Endothelial cell of umbilical vein (primary cell): ENCODE measurements around the gene LYZL6. TPM values are rescaled to one million over a fixed set of nuclear protein-coding genes. Genes with fewer than 3 reads are reported as not detected.
A peak's percentile ranks its signal among the peaks of the same experiment; 100 is the strongest.
"Not testable (repeated sequence)": the region's sequence is repeated elsewhere in the genome, so short reads cannot be mapped to it uniquely, and the experiment has no call there.

Experiments
- BruUV-seq: library from RNA; stranded (reverse); fragments of 400-500 nt; replicated peaks from 2 replicates; lab custom pipeline; 2021; lab: Mats Ljungman, UMichigan
- CTCF ChIA-PET: fragments of 300-600, 350-600 bp; sonication (Branson Sonifier 250); formaldehyde crosslinking; loops from one replicate; lab custom pipeline; 2021; ENCODE audit warnings: antibody characterized with exemption, inconsistent platforms; lab: Charles Lee
- POLR2A ChIA-PET: fragments of 300-600, 350-600 bp; sonication (Branson Sonifier 250); formaldehyde crosslinking; loops from one replicate; lab custom pipeline; 2021; ENCODE audit warnings: antibody characterized with exemption, inconsistent platforms; lab: Charles Lee
- DNase-seq: peaks from one replicate; pipeline ENCODE4 v3.0.0-alpha.2; 2011; ENCODE audit warnings: low read depth, low spot score
- FAIRE-seq: peaks from 2 replicates; lab custom pipeline; 2011; peaks lifted over from hg19 to GRCh38; lab: Jason Lieb, UNC
- H2AFZ ChIP-seq: 2 replicates; pipeline ENCODE4 v1.6.0; 2012; ENCODE audit warnings: low read depth, low read length, control low read depth, inconsistent platforms
- H3K27ac ChIP-seq: 2 replicates; pipeline ENCODE4 v1.5.1; 2011; ENCODE audit warnings: low read depth, mild to moderate bottlenecking, control low read depth, low read length, moderate library complexity; ENCODE audit not compliant: insufficient read depth
- H3K27me3 ChIP-seq, 2 experiments: 2 replicates each; pipeline versions ENCODE4 v1.6.0 to v1.6.1; 2011; ENCODE audit warnings: low read length in 2 of 2, mixed read lengths in 1 of 2; ENCODE audit not compliant: control insufficient read depth in 2 of 2, insufficient read depth in 2 of 2
- H3K36me3 ChIP-seq, 2 experiments: 2 replicates in 1 of 2; 3 replicates in 1 of 2; pipeline ENCODE4 v1.5.1; 2011; ENCODE audit warnings: low read length in 2 of 2, mild to moderate bottlenecking in 1 of 2, moderate library complexity in 1 of 2; ENCODE audit not compliant: control insufficient read depth in 2 of 2, insufficient read depth in 2 of 2; ENCODE audit errors: extremely low read depth in 1 of 2
- H3K4me1 ChIP-seq: 3 replicates; pipeline ENCODE4 v1.5.1; 2011; ENCODE audit warnings: mild to moderate bottlenecking, low read length; ENCODE audit not compliant: control insufficient read depth, insufficient read depth; ENCODE audit errors: extremely low read depth
- H3K4me2 ChIP-seq: 2 replicates; pipeline ENCODE4 v1.6.1; 2011; ENCODE audit warnings: low read length, control low read depth, mixed read lengths; ENCODE audit not compliant: insufficient read depth
- H3K4me3 ChIP-seq, 3 experiments: fragments of 200-600 bp in 1 of 3; sonication (generic), shearing (Covaris generic) in 1 of 3; replicated peaks in 1 of 3; 2 replicates each; pipeline ENCODE4 v1.5.1; 2011 to 2016; ENCODE audit warnings: control low read depth in 3 of 3, low read length in 3 of 3, mild to moderate bottlenecking in 2 of 3, inconsistent platforms in 1 of 3, low read depth in 1 of 3, moderate library complexity in 1 of 3; ENCODE audit not compliant: insufficient read depth in 1 of 3
- H3K79me2 ChIP-seq: 2 replicates; pipeline ENCODE4 v1.6.0; 2012; ENCODE audit warnings: low read length, inconsistent platforms; ENCODE audit not compliant: control insufficient read depth, insufficient read depth
- H3K9ac ChIP-seq: replicated peaks from 2 replicates; pipeline ENCODE3; 2011; ENCODE audit warnings: low read length, control low read depth; ENCODE audit not compliant: insufficient read depth; ENCODE audit errors: extremely low read depth
- H3K9me1 ChIP-seq: replicated peaks from 3 replicates; pipeline ENCODE4 v1.6.0; 2011; ENCODE audit warnings: mild to moderate bottlenecking, low read length; ENCODE audit not compliant: control insufficient read depth, insufficient read depth; ENCODE audit errors: extremely low read depth
- H3K9me3 ChIP-seq: replicated peaks from 2 replicates; pipeline ENCODE4 v1.5.1; 2012; ENCODE audit warnings: low read length, inconsistent platforms; ENCODE audit not compliant: control insufficient read depth, insufficient read depth
- H4K20me1 ChIP-seq: replicated peaks from 2 replicates; pipeline ENCODE3; 2011; ENCODE audit warnings: mild to moderate bottlenecking, low read length; ENCODE audit not compliant: control insufficient read depth, insufficient read depth; ENCODE audit errors: extremely low read depth
- CTCF ChIP-seq, 2 donors: IDR thresholded peaks; 1 replicate in 1 of 2; 2 replicates in 1 of 2; pipeline ENCODE4 v1.5.1; 2011; ENCODE audit warnings: low read length in 2 of 2, mild to moderate bottlenecking in 2 of 2, moderate library complexity in 2 of 2, control low read depth in 1 of 2, inconsistent platforms in 1 of 2, low read depth in 1 of 2; ENCODE audit not compliant: insufficient read depth in 1 of 2; ENCODE audit errors: extremely low read depth in 1 of 2
- EZH2 ChIP-seq: IDR thresholded peaks from 2 replicates; pipeline ENCODE4 v1.6.1; 2012; ENCODE audit warnings: borderline replicate concordance, low read depth, mild to moderate bottlenecking, moderate library complexity, low read length, inconsistent platforms; ENCODE audit not compliant: severe bottlenecking
- FOS ChIP-seq: IDR thresholded peaks from 2 replicates; pipeline ENCODE4 v1.6.1; 2011; ENCODE audit warnings: mild to moderate bottlenecking, low read length, moderate library complexity, borderline replicate concordance; ENCODE audit not compliant: insufficient read depth
- GATA2 ChIP-seq: IDR thresholded peaks from 2 replicates; pipeline ENCODE4 v1.7.0; 2011; ENCODE audit warnings: low read depth, mild to moderate bottlenecking, moderate library complexity, mixed read lengths, low read length; ENCODE audit not compliant: insufficient read length, insufficient read depth
- JUN ChIP-seq: IDR thresholded peaks from 2 replicates; pipeline ENCODE4 v1.6.1; 2011; ENCODE audit warnings: borderline replicate concordance, low read depth; ENCODE audit not compliant: insufficient read length, insufficient read depth
- MAX ChIP-seq: IDR thresholded peaks from 2 replicates; pipeline ENCODE4 v1.6.1; 2011; ENCODE audit not compliant: insufficient read depth, insufficient read length
- MYC ChIP-seq: IDR thresholded peaks from one replicate; pipeline ENCODE4 v1.6.1; 2011; ENCODE audit warnings: mild to moderate bottlenecking, low read depth, low read length
- POLR2A ChIP-seq: IDR thresholded peaks from 2 replicates; pipeline ENCODE4 v1.6.1; 2012; ENCODE audit warnings: low read depth, mild to moderate bottlenecking, control low read depth, low read length
- POLR2AphosphoS5 ChIP-seq: IDR thresholded peaks from 2 replicates; pipeline ENCODE4 v1.6.1; 2012; ENCODE audit warnings: low read depth, mild to moderate bottlenecking, control low read depth, low read length, moderate library complexity; ENCODE audit not compliant: insufficient read depth
- dilution Hi-C: fragments of 300-500 bp; cut with MboI; formaldehyde crosslinking; loops from one replicate; pipeline ENCODE4 v1.15.0; 2019; ENCODE audit warnings: low sequenced_read_pairs; ENCODE audit not compliant: extremely low pct_ligation_motif_present
- intact Hi-C: fragments of 100-400 bp; cut with micrococcal nuclease; formaldehyde crosslinking; loops from one replicate; pipeline ENCODE4 v1.10.0; 2022
- polyA plus RNA-seq, 4 experiments: library from polyadenylated mRNA; depleted of rRNA in 3 of 4; stranded (reverse) in 3 of 4; unstranded in 1 of 4; fragments of >200 nt; gene quantifications; 2 replicates each; pipeline versions ENCODE4 v1.2.1 to v1.2.3, GENCODE V29; 2011 to 2012; ENCODE audit warnings: missing spikeins in 1 of 4
- total RNA-seq: library from RNA; stranded (reverse); gene quantifications from 2 replicates; pipeline ENCODE4 v1.2.3, GENCODE V29; 2021

LYZL6 gene
- total and polyA plus RNA-seq, 2 donors (not counting 3 experiments of a cell fraction or from before 2014, with no cell fraction given): not detected

GRCh38 chr17:35898283-35899070 is 45.0 kb downstream of the LYZL6 start:
- no peak overlapping the region for H3K9ac ChIP-seq
- no TSS peak for BruUV-seq
- CTCF ChIA-PET: no interaction called here

GRCh38 chr17:35897772-35898171 is 45.7 kb downstream of the LYZL6 start:
- dilution Hi-C loops, BruUV-seq, H3K4me2 ChIP-seq, POLR2A ChIA-PET, H3K27me3 ChIP-seq, DNase-seq, CTCF ChIA-PET, intact Hi-C loops, H3K36me3 ChIP-seq, FAIRE-seq, H3K9me1 ChIP-seq, H3K79me2 ChIP-seq, H2AFZ ChIP-seq, H3K27ac ChIP-seq, H3K4me3 ChIP-seq, H3K9ac ChIP-seq, H4K20me1 ChIP-seq, H3K4me1 ChIP-seq, H3K9me3 ChIP-seq: not testable (repeated sequence)

More at GRCh38 chr17:35898283-35899070, 45.0 kb downstream of the LYZL6 start:
- Histone ChIP-seq H3K36me3 (no peaks in the 10 kb centered on the region), H3K4me1 (no peaks in the 10 kb centered on the region), H3K9me1 (no peaks in the 10 kb centered on the region), H3K4me3 (no peak overlapping the region), H3K27ac (no peak overlapping the region), H3K27me3 (peaks cover 0 to 4% of the 10 kb centered on the region in 2 experiments), H3K9me3 (no peaks in the 10 kb centered on the region), H3K4me2 (no peak overlapping the region), H4K20me1 (no peaks in the 10 kb centered on the region), H2AFZ (no peak overlapping the region), H3K79me2 (no peaks in the 10 kb centered on the region)
- dilution Hi-C loops (no loop called here), intact Hi-C loops (no loop called here)
- DNase-seq (peak; percentile 15), FAIRE-seq (no peak)
- no peak for TF ChIP-seq MYC
- TF ChIP-seq POLR2AphosphoS5: no peak
- TF ChIP-seq GATA2: no peak
- no peak for TF ChIP-seq CTCF (IDR thresholded peaks at IDR 0.05; ENCODE audit: extremely low read depth in 1 of 2, insufficient read depth in 1 of 2, low read depth in 1 of 2, low read length in 2 of 2)
- TF ChIP-seq MAX: no peak
- TF ChIP-seq JUN: no peak
- TF ChIP-seq POLR2A: no peak
- no peak for TF ChIP-seq EZH2
- TF ChIP-seq FOS: no peak
- POLR2A ChIA-PET: no interaction called here
